ENCODE data around the gene VHLL. TPM values are rescaled to one million over a fixed set of nuclear protein-coding genes. Genes with fewer than 3 reads are reported as not detected.
A peak's percentile ranks its signal among the peaks of the same experiment; 100 is the strongest.

The VHLL gene
- total RNA-seq, 1 donor: not detected

DNA sequence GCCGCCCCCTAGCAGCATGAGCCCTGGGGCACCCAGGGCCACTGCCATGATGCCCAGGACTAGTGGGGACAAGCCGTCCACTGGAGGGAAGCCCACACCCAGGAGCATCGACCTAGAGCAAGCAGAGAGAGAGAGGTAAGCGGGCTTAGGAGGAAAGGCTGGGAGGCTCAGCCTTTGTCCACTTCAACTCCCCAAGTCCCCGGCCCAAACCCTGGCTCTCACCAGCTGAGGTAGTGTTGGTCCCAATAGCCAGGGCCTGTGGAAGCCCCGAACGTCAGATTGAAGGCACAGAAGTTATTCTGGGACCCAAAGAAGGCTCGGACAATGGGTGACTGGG lies 6.0 kb downstream of the VHLL start:
- peaks cover 18% of the 10 kb centered on the region for H3K36me3 ChIP-seq (ENCODE audit: insufficient read depth, low read length)
- peaks cover 24% of the 10 kb centered on the region for H3K4me1 ChIP-seq (ENCODE audit: insufficient read depth, low read length)
- no peaks in the 10 kb centered on the region for H3K27me3 ChIP-seq (ENCODE audit: insufficient read depth, low read length)
- H2AFZ ChIP-seq (ENCODE audit: low read length): no peak overlapping the region
- H3K4me2 ChIP-seq (ENCODE audit: insufficient read depth, low read length): no peak overlapping the region
- H3K27ac ChIP-seq (ENCODE audit: low read depth, low read length): no peak overlapping the region
- H3K79me2 ChIP-seq (ENCODE audit: insufficient read depth, low read length): peaks cover 32% of the 10 kb centered on the region
- H4K20me1 ChIP-seq (ENCODE audit: insufficient read depth, low read length): no peaks in the 10 kb centered on the region
- no peak for DNase-seq (ENCODE audit: insufficient read length, low spot score, missing footprints)
- no peak overlapping the region for H3K4me3 ChIP-seq (ENCODE audit: insufficient read depth, low read length)
- TF ChIP-seq, protein P1, sequence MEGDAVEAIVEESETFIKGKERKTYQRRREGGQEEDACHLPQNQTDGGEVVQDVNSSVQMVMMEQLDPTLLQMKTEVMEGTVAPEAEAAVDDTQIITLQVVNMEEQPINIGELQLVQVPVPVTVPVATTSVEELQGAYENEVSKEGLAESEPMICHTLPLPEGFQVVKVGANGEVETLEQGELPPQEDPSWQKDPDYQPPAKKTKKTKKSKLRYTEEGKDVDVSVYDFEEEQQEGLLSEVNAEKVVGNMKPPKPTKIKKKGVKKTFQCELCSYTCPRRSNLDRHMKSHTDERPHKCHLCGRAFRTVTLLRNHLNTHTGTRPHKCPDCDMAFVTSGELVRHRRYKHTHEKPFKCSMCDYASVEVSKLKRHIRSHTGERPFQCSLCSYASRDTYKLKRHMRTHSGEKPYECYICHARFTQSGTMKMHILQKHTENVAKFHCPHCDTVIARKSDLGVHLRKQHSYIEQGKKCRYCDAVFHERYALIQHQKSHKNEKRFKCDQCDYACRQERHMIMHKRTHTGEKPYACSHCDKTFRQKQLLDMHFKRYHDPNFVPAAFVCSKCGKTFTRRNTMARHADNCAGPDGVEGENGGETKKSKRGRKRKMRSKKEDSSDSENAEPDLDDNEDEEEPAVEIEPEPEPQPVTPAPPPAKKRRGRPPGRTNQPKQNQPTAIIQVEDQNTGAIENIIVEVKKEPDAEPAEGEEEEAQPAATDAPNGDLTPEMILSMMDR (IDR thresholded peaks at IDR 0.05; ENCODE audit: extremely low read depth, low read depth, low read length): no peak
- H3K9me3 ChIP-seq (ENCODE audit: low read depth, low read length): no peaks in the 10 kb centered on the region

DNA sequence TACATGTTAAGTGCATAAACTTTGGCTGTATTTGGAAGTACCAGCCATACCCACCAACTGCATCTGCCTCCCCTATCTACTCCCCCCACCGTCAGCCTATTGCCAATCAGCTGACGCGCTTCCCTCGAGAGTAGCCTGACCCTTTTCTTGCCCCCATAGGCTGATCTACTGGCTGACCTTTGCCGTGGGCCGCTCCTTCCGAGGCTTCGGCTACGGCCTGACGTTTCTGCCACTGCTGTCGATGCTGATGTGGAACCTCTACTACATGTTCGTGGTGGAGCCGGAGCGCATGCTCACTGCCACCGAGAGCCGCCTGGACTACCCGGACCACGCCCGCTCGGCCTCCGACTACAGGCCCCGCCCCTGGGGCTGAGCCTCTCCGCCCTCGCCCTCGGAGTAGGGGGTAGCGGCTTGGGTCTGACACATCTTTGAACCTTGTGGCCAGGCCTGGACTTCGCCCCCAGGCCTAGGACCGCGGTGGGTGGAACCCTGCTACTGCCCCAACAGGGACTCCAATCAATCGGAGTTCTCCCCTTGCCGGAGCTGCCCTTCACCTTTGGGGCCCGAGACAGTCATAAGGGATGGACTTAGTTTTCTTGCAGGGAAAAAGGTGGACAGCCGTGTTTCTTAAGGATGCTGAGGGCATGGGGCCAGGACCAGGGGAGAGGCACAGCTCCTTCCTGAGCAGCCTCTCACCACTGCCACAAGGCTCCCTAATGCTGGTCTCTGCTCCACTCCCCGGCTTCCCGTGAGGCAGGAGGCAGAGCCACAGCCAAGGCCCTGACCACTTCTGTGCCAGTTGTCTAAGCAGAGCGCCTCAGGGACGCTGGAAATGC lies 7.7 kb downstream of the VHLL start:
- Histone ChIP-seq H3K79me2 (ENCODE audit: insufficient read depth, low read length) (peaks cover 32% of the 10 kb centered on the region), H3K4me2 (ENCODE audit: insufficient read depth, low read length) (peak overlapping the region; percentile 92), H2AFZ (ENCODE audit: low read length) (peak overlapping the region; percentile 99), H3K9me3 (ENCODE audit: low read depth, low read length) (no peaks in the 10 kb centered on the region), H3K4me3 (ENCODE audit: insufficient read depth, low read length) (peak overlapping the region; percentile 86), H4K20me1 (ENCODE audit: insufficient read depth, low read length) (no peaks in the 10 kb centered on the region), H3K36me3 (ENCODE audit: insufficient read depth, low read length) (peaks cover 18% of the 10 kb centered on the region), H3K27me3 (ENCODE audit: insufficient read depth, low read length) (no peaks in the 10 kb centered on the region), H3K4me1 (ENCODE audit: insufficient read depth, low read length) (peaks cover 24% of the 10 kb centered on the region), H3K27ac (ENCODE audit: low read depth, low read length) (peak overlapping the region; percentile 66)
- TF ChIP-seq, protein P1 (IDR thresholded peaks at IDR 0.05; ENCODE audit: extremely low read depth, low read depth, low read length): no peak
- DNase-seq (ENCODE audit: insufficient read length, low spot score, missing footprints): peak; percentile 97

DNA sequence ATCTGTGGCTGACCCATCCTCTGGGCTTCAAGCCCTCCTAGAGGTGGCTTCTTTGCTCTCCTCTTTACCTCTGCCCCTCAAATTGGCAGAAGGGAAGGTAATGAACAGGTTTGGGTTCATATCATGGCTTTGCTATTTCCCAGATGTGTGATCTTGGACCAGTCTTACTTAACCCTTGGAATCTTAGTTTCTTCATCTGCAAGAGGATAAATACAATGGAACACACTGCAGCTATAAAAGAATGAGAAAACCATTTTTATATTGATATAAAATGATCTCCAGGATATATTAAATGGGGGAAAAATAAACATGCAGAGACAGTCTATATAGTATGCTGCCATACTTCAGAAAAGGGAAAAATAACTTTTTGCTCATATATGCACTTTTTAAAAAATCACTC lies 9.2 kb downstream of the VHLL start:
- H3K36me3 ChIP-seq (ENCODE audit: insufficient read depth, low read length): peaks cover 18% of the 10 kb centered on the region
- H2AFZ ChIP-seq (ENCODE audit: low read length): no peak overlapping the region
- H3K4me2 ChIP-seq (ENCODE audit: insufficient read depth, low read length): no peak overlapping the region
- H4K20me1 ChIP-seq (ENCODE audit: insufficient read depth, low read length): no peaks in the 10 kb centered on the region
- H3K9me3 ChIP-seq (ENCODE audit: low read depth, low read length): no peaks in the 10 kb centered on the region
- H3K27me3 ChIP-seq (ENCODE audit: insufficient read depth, low read length): no peaks in the 10 kb centered on the region
- H3K4me3 ChIP-seq (ENCODE audit: insufficient read depth, low read length): no peak overlapping the region
- H3K4me1 ChIP-seq (ENCODE audit: insufficient read depth, low read length): peaks cover 18% of the 10 kb centered on the region
- TF ChIP-seq, protein P1 (IDR thresholded peaks at IDR 0.05; ENCODE audit: extremely low read depth, low read depth, low read length): no peak
- H3K79me2 ChIP-seq (ENCODE audit: insufficient read depth, low read length): peaks cover 23% of the 10 kb centered on the region
- H3K27ac ChIP-seq (ENCODE audit: low read depth, low read length): no peak overlapping the region
- no peak for DNase-seq (ENCODE audit: insufficient read length, low spot score, missing footprints)

DNA sequence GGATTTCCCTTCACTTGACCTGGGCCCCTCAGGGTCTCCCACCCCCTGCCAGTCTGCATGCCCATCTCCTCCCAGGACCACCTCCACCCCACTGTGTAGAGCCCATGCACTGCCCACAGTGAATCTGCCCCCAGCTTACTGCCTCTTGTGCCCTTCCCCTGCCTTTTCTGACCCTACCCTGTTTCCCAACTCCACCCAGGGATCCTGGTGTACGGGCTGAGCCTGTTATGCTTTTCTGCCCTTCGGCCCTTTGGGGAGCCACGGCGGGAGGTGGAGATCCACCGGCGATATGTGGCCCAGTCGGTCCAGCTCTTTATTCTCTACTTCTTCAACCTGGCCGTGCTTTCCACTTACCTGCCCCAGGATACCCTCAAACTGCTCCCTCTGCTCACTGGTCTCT lies 13.0 kb downstream of the VHLL start:
- H2AFZ ChIP-seq (ENCODE audit: low read length): no peak overlapping the region
- DNase-seq (ENCODE audit: insufficient read length, low spot score, missing footprints): no peak
- no peaks in the 10 kb centered on the region for H3K9me3 ChIP-seq (ENCODE audit: low read depth, low read length)
- peaks cover 11% of the 10 kb centered on the region for H3K36me3 ChIP-seq (ENCODE audit: insufficient read depth, low read length)
- peaks cover 19% of the 10 kb centered on the region for H3K79me2 ChIP-seq (ENCODE audit: insufficient read depth, low read length)
- H3K27me3 ChIP-seq (ENCODE audit: insufficient read depth, low read length): no peaks in the 10 kb centered on the region
- peaks cover 11% of the 10 kb centered on the region for H4K20me1 ChIP-seq (ENCODE audit: insufficient read depth, low read length)
- H3K4me3 ChIP-seq (ENCODE audit: insufficient read depth, low read length): no peak overlapping the region
- peaks cover 31% of the 10 kb centered on the region for H3K4me1 ChIP-seq (ENCODE audit: insufficient read depth, low read length)
- H3K4me2 ChIP-seq (ENCODE audit: insufficient read depth, low read length): no peak overlapping the region
- no peak overlapping the region for H3K27ac ChIP-seq (ENCODE audit: low read depth, low read length)
- TF ChIP-seq, protein P1 (IDR thresholded peaks at IDR 0.05; ENCODE audit: extremely low read depth, low read depth, low read length): no peak

Data from osteoblast (primary cell).